Esophagus muscularis mucosa (tissue), 4 donors: Measurements from ENCODE around the gene PROSER3.

Experiments
- EP300 ChIP-seq: sonication (generic); formaldehyde crosslinking; IDR thresholded peaks from one replicate; pipeline ENCODE4 v1.6.1; 2017; ENCODE audit warnings: antibody characterized with exemption
- POLR2A ChIP-seq: fragments of 450-650 bp; IDR thresholded peaks from one replicate; pipeline ENCODE4 v1.6.1; 2017; ENCODE audit warnings: antibody characterized with exemption, moderate library complexity, mild to moderate bottlenecking, low read depth
- TF ChIP-seq, protein P1 (sequence below), 3 experiments: fragments of 200-600 bp in 2 of 3; fragments of 450-650 bp in 1 of 3; sonication (generic) in 2 of 3; IDR thresholded peaks; one replicate each; pipeline ENCODE4 v1.5.1; 2017 to 2019; ENCODE audit warnings: antibody characterized with exemption in 3 of 3, mild to moderate bottlenecking in 2 of 3, moderate library complexity in 1 of 3

- TF ChIP-seq POLR2A, result no peak
- TF ChIP-seq, protein P1, sequence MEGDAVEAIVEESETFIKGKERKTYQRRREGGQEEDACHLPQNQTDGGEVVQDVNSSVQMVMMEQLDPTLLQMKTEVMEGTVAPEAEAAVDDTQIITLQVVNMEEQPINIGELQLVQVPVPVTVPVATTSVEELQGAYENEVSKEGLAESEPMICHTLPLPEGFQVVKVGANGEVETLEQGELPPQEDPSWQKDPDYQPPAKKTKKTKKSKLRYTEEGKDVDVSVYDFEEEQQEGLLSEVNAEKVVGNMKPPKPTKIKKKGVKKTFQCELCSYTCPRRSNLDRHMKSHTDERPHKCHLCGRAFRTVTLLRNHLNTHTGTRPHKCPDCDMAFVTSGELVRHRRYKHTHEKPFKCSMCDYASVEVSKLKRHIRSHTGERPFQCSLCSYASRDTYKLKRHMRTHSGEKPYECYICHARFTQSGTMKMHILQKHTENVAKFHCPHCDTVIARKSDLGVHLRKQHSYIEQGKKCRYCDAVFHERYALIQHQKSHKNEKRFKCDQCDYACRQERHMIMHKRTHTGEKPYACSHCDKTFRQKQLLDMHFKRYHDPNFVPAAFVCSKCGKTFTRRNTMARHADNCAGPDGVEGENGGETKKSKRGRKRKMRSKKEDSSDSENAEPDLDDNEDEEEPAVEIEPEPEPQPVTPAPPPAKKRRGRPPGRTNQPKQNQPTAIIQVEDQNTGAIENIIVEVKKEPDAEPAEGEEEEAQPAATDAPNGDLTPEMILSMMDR (IDR thresholded peaks at IDR 0.05), result no peak
- no peak for TF ChIP-seq EP300
These were observed 49.7 kb downstream of the PROSER3 start for GRCh38 chr19:35807633-35808032.
